PC-9 (cell line): ENCODE measurements around the gene SAPCD1. TPM values are rescaled to one million over a fixed set of nuclear protein-coding genes. Genes with fewer than 3 reads are reported as not detected.

Experiments
- BruUV-seq: library from RNA; stranded (reverse); fragments of 400-500 nt; replicated peaks from 2 replicates; lab custom pipeline; 2021; lab: Mats Ljungman, UMichigan
- CTCF ChIA-PET: fragments of 300-600 bp; sonication (Branson Sonifier 250); formaldehyde crosslinking; loops from one replicate; lab custom pipeline; 2022; ENCODE audit warnings: antibody characterized with exemption; lab: Charles Lee
- POLR2A ChIA-PET: fragments of 300-600 bp; sonication (Branson Sonifier 250); formaldehyde crosslinking; loops from one replicate; lab custom pipeline; 2022; ENCODE audit warnings: antibody characterized with exemption; ENCODE audit not compliant: unreplicated experiment; lab: Charles Lee
- DNase-seq, 2 experiments: peaks; one replicate each; pipeline versions ENCODE4 v3.0.0 to v3.0.0-alpha.2; 2015 to 2022; ENCODE audit warnings: mixed read lengths in 1 of 2
- H2AFZ ChIP-seq: fragments of 200-600 bp; sonication (generic); 2 replicates; pipeline ENCODE4 v1.8.1; 2017; ENCODE audit warnings: antibody characterized with exemption
- H3F3A ChIP-seq: fragments of 200-600 bp; sonication (generic); 2 replicates; pipeline ENCODE4 v1.8.1; 2017; ENCODE audit warnings: antibody characterized with exemption, mild to moderate bottlenecking, low read depth; ENCODE audit not compliant: insufficient read depth
- H3K27ac ChIP-seq: fragments of 200-600 bp; sonication (generic); 2 replicates; pipeline ENCODE4 v1.6.1; 2016; ENCODE audit warnings: mixed run types
- H3K27me3 ChIP-seq: fragments of 200-600 bp; sonication (generic); 2 replicates; pipeline ENCODE4 v1.6.1; 2016; ENCODE audit warnings: low read depth, mixed run types; ENCODE audit not compliant: insufficient read depth
- H3K36me3 ChIP-seq: fragments of 200-600 bp; sonication (generic); 2 replicates; pipeline ENCODE4 v1.6.1; 2016; ENCODE audit warnings: low read depth, mixed run types
- H3K4me1 ChIP-seq: fragments of 200-600 bp; sonication (generic); replicated peaks from 2 replicates; pipeline ENCODE4 v1.6.1; 2016; ENCODE audit warnings: mixed run types; ENCODE audit not compliant: insufficient read depth
- H3K4me2 ChIP-seq: fragments of 200-600 bp; sonication (generic); 2 replicates; pipeline ENCODE4 v1.6.1; 2017; ENCODE audit warnings: mixed run types
- H3K4me3 ChIP-seq: fragments of 200-600 bp; sonication (generic); 2 replicates; pipeline ENCODE4 v1.6.1; 2016; ENCODE audit warnings: mixed run types
- H3K79me2 ChIP-seq: fragments of 200-600 bp; sonication (generic); 2 replicates; pipeline ENCODE4 v1.6.1; 2017; ENCODE audit warnings: low read depth, mixed run types
- H3K9me2 ChIP-seq: fragments of 200-600 bp; sonication (generic); 2 replicates; pipeline ENCODE4 v1.8.1; 2017; ENCODE audit warnings: mild to moderate bottlenecking; ENCODE audit not compliant: insufficient read depth
- H3K9me3 ChIP-seq: fragments of 200-600 bp; sonication (generic); 2 replicates; pipeline ENCODE4 v1.8.1; 2016; ENCODE audit warnings: low read depth; ENCODE audit not compliant: insufficient read depth
- H4K20me1 ChIP-seq: fragments of 200-600 bp; sonication (generic); 2 replicates; pipeline ENCODE4 v1.8.1; 2017; ENCODE audit not compliant: insufficient read depth
- CTCF ChIP-seq: fragments of 200-600 bp; sonication (generic); conservative IDR thresholded peaks from 2 replicates; pipeline ENCODE4 v1.6.1; 2017; ENCODE audit warnings: mixed run types, antibody characterized with exemption, mild to moderate bottlenecking, moderate library complexity
- EZH2 ChIP-seq: fragments of 200-600 bp; sonication (generic); IDR thresholded peaks from 2 replicates; pipeline ENCODE4 v1.8.0; 2017; ENCODE audit warnings: antibody characterized with exemption, low read depth
- intact Hi-C: fragments of 100-400 bp; cut with micrococcal nuclease; formaldehyde crosslinking; loops from one replicate; pipeline ENCODE4 v1.10.0; 2022; ENCODE audit not compliant: unreplicated experiment
- total RNA-seq: library from RNA; stranded (reverse); gene quantifications from 2 replicates; pipeline ENCODE4 v1.2.3, GENCODE V29; 2021

The SAPCD1 gene
- total RNA-seq, 1 experiment from 2014 or later: 11.1 TPM

GRCh38 chr6:31722173-31722572 lies 40.3 kb upstream of the SAPCD1 start:
- BruUV-seq: no TSS peak
- Histone ChIP-seq H2AFZ (no peak overlapping the region), H3K9me3 (no peaks in the 10 kb centered on the region), H3K79me2 (no peaks in the 10 kb centered on the region), H3F3A (peaks cover 37% of the 10 kb centered on the region; the same call in 1 of the 2 replicates), H3K27ac (no peak overlapping the region), H3K4me3 (no peak overlapping the region), H3K9me2 (no peaks in the 10 kb centered on the region), H3K36me3 (no peaks in the 10 kb centered on the region), H3K27me3 (no peaks in the 10 kb centered on the region), H4K20me1 (no peaks in the 10 kb centered on the region), H3K4me2 (no peak overlapping the region), H3K4me1 (peaks cover 41% of the 10 kb centered on the region)
- ChIA-PET CTCF (no interaction called here), POLR2A (no interaction called here)
- intact Hi-C loops: no loop called here
- DNase-seq: no peak
- TF ChIP-seq CTCF: no peak
- TF ChIP-seq EZH2: no peak

GRCh38 chr6:31723245-31723979 lies 39.0 kb upstream of the SAPCD1 start, which contains the start of gene MPIG6B:
Gene MPIG6B, plus strand, starts transcription at chr6:31723373. Its CDS starts 11 bp downstream, at chr6:31723384.
- Histone ChIP-seq H3K79me2 (no peaks in the 10 kb centered on the region), H3K9me2 (no peaks in the 10 kb centered on the region), H3K27ac (no peak within 1 kb of the TSS), H3K9me3 (no peaks in the 10 kb centered on the region), H3K27me3 (no peaks in the 10 kb centered on the region), H3K4me1 (peaks cover 29% of the 10 kb centered on the region), H3K36me3 (no peaks in the 10 kb centered on the region), H3F3A (peaks cover 34% of the 10 kb centered on the region; the same call in 1 of the 2 replicates), H3K4me2 (no peak within 1 kb of the TSS), H4K20me1 (no peaks in the 10 kb centered on the region), H2AFZ (no peak within 1 kb of the TSS), H3K4me3 (no peak within 1 kb of the TSS)
- POLR2A ChIA-PET: no interaction called here
- no peak for TF ChIP-seq CTCF
- TF ChIP-seq EZH2: no peak
- DNase-seq: no peak
- BruUV-seq: no TSS peak
- intact Hi-C loops: no loop called here
- CTCF ChIA-PET: no interaction called here

- no peak overlapping the region for H2AFZ ChIP-seq
- no peaks in the 10 kb centered on the region for H3K9me3 ChIP-seq
- H3K27me3 ChIP-seq: no peaks in the 10 kb centered on the region
- BruUV-seq: no TSS peak
- H3K4me3 ChIP-seq: no peak overlapping the region
- no peaks in the 10 kb centered on the region for H3K79me2 ChIP-seq
- no peak for TF ChIP-seq CTCF
- TF ChIP-seq EZH2: no peak
- POLR2A ChIA-PET: interaction anchor here (0.5 to 1.1 kb wide), 2 partner anchors 20 to 120 kb away, joined by 4 to 6 read pairs; no protein-coding TSS in a partner anchor
- H3K36me3 ChIP-seq: no peaks in the 10 kb centered on the region
- CTCF ChIA-PET: no interaction called here
- H3F3A ChIP-seq: peaks cover 34% of the 10 kb centered on the region; the same call in 1 of the 2 replicates
- intact Hi-C loops: no loop called here
- H3K27ac ChIP-seq: no peak overlapping the region
- no peak for DNase-seq
- H3K9me2 ChIP-seq: no peaks in the 10 kb centered on the region
- peaks cover 26% of the 10 kb centered on the region for H3K4me1 ChIP-seq
- H3K4me2 ChIP-seq: no peak overlapping the region
- H4K20me1 ChIP-seq: no peaks in the 10 kb centered on the region
Measured at GRCh38 chr6:31723980-31724691, 38.3 kb upstream of the SAPCD1 start.
